HG03095 (cell line): ENCODE measurements around the gene HMX3.
"Not testable (repeated sequence)": the region's sequence is repeated elsewhere in the genome, so short reads cannot be mapped to it uniquely, and the experiment has no call there.

Source experiments
- ATAC-seq: cut with Tn5 transposase; IDR thresholded peaks from one replicate; pipeline ENCODE4 v1.9.1; 2021; ENCODE audit warnings: moderate library complexity; ENCODE audit not compliant: unreplicated experiment

The HMX3 gene

GRCh38 chr10:123170961-123171360, 35.2 kb downstream of the HMX3 start:
- ATAC-seq: no peak

- ATAC-seq: not testable (repeated sequence)
These were observed 35.8 kb downstream of the HMX3 start for GRCh38 chr10:123171616-123172015.

GRCh38 chr10:123175389-123176387, 39.9 kb downstream of the HMX3 start:
- ATAC-seq: no peak

- ATAC-seq: not testable (repeated sequence)
These were observed 42.6 kb downstream of the HMX3 start for GRCh38 chr10:123178390-123178789.

- ATAC-seq: no peak
These were observed 44.6 kb downstream of the HMX3 start for GRCh38 chr10:123180101-123181090.

- ATAC-seq: no peak
These were observed 48.0 kb downstream of the HMX3 start for GRCh38 chr10:123183724-123184123.

GRCh38 chr10:123187781-123188180, 52.0 kb downstream of the HMX3 start:
- ATAC-seq: no peak
